Activated T-helper 1 cell treated with anti-CD3 and anti-CD28 coated beads, Interleukin-2, amount 50 U/mL, for 16 hours (primary cell): ENCODE results near the gene CACNA1E.

ENCODE experiments used
- DNase-seq, 2 donors: peaks; one replicate each; pipeline ENCODE4 v3.0.0-alpha.2; 2020; ENCODE audit warnings: low read depth in 1 of 2, low spot score in 1 of 2

Gene CACNA1E

GRCh38 chr1:181577475-181577874, 94.2 kb downstream of the CACNA1E start:
- no peak for DNase-seq

- DNase-seq, result no peak
Measured at GRCh38 chr1:181583598-181583997, 100.3 kb downstream of the CACNA1E start.

GRCh38 chr1:181587870-181588438, 104.6 kb downstream of the CACNA1E start:
- DNase-seq, result no peak

GRCh38 chr1:181588631-181589030, 105.3 kb downstream of the CACNA1E start:
- DNase-seq, result no peak

- no peak for DNase-seq
Measured at GRCh38 chr1:181592255-181592859, 109.0 kb downstream of the CACNA1E start.

- no peak for DNase-seq
Measured at GRCh38 chr1:181593042-181593441, 109.7 kb downstream of the CACNA1E start.

GRCh38 chr1:181594553-181594952, 111.2 kb downstream of the CACNA1E start:
- no peak for DNase-seq

GRCh38 chr1:181595234-181595633, 111.9 kb downstream of the CACNA1E start:
- no peak for DNase-seq

- no peak for DNase-seq
Measured at GRCh38 chr1:181601186-181601950, 118.1 kb downstream of the CACNA1E start.

- DNase-seq, result no peak
Measured at GRCh38 chr1:181603735-181604410, 120.6 kb downstream of the CACNA1E start.

- DNase-seq, result no peak
Measured at GRCh38 chr1:181604482-181605249, 121.3 kb downstream of the CACNA1E start.

GRCh38 chr1:181607524-181607923, 124.2 kb downstream of the CACNA1E start:
- no peak for DNase-seq

GRCh38 chr1:181608386-181608785, 125.1 kb downstream of the CACNA1E start:
- DNase-seq, result no peak

- DNase-seq, result no peak
Measured at GRCh38 chr1:181608948-181609347, 125.6 kb downstream of the CACNA1E start.

- DNase-seq, result no peak
Measured at GRCh38 chr1:181612100-181612499, 128.8 kb downstream of the CACNA1E start.

- no peak for DNase-seq
Measured at GRCh38 chr1:181618559-181618958, 135.2 kb downstream of the CACNA1E start.

GRCh38 chr1:181620183-181620582, 136.9 kb downstream of the CACNA1E start:
- DNase-seq, result no peak

GRCh38 chr1:181623850-181624249, 140.5 kb downstream of the CACNA1E start:
- DNase-seq, result no peak

- no peak for DNase-seq
Measured at GRCh38 chr1:181626279-181626938, 143.1 kb downstream of the CACNA1E start.

- no peak for DNase-seq
Measured at GRCh38 chr1:181630398-181630797, 147.1 kb downstream of the CACNA1E start.

- no peak for DNase-seq
Measured at GRCh38 chr1:181630838-181631237, 147.5 kb downstream of the CACNA1E start.
